HG02571 (cell line): Measurements from ENCODE around the gene OLFM1.

Experiments
- ATAC-seq: cut with Tn5 transposase; IDR thresholded peaks from one replicate; pipeline ENCODE4 v1.9.1; 2021; ENCODE audit warnings: mild to moderate bottlenecking, moderate library complexity; ENCODE audit not compliant: unreplicated experiment

The OLFM1 gene

DNA sequence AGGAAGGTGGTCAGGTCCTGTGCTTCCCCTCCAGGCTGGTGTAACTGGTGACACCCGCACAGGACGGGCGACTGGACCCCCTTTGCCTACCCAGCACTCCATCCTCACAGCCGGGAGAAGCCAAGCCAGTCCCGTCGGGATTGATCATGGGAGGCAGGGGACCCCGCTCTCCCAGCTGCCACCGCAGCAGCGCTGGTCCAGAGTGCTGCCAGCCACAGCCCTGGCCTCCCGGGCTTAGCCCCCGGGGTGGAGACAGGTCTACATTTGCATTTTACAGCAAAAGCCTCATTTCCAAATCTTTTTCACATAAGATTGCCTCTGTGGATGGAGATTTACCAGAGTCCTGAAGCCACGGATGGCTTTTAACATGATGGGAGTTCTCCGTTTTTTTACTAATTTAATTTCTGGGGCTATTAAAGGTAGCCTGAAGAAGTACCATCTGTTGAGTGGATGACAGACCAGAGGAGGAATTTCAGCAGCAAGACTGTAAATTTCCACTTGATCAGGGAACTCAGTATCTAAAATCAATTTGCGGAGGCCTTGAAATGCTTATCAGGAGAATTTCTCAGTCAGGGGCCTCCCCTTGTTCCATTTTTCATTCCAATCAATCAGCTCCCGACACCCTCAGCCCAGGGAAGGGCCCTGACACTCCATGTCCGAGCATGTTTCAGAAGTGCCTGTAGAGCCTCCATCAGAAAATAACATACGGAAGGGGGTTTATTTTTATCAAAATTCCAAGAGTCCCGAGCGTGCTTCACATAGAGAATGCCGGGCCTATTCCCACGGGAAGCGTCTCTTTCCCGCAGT lies 80.6 kb downstream of the OLFM1 start:
- ATAC-seq = no peak

- no peak for ATAC-seq
Observed at GRCh38 chr9:135169709-135170226, 82.3 kb downstream of the OLFM1 start.

- no peak for ATAC-seq
Observed at GRCh38 chr9:135170535-135170934, 83.1 kb downstream of the OLFM1 start.
